Chondrocyte (in vitro differentiated cells): ENCODE data around the gene IRAG1. TPM values are rescaled to one million over a fixed set of nuclear protein-coding genes. Genes with fewer than 3 reads are reported as not detected.
"Not testable (repeated sequence)": the region's sequence is repeated elsewhere in the genome, so short reads cannot be mapped to it uniquely, and the experiment has no call there.

ENCODE experiments used
- DNase-seq: peaks from one replicate; pipeline ENCODE4 v3.0.0; 2021; ENCODE audit warnings: mixed read lengths, low spot score
- H3K27ac Mint-ChIP-seq: one replicate; pipeline ENCODE4 v1.8.0; 2021; ENCODE audit warnings: mild to moderate bottlenecking, moderate library complexity, mixed read lengths; ENCODE audit not compliant: unreplicated experiment
- H3K27me3 Mint-ChIP-seq: 2 replicates; pipeline ENCODE4 v1.8.0; 2021; ENCODE audit warnings: low read depth, mixed read lengths
- H3K36me3 Mint-ChIP-seq: 2 replicates; pipeline ENCODE4 v1.8.0; 2021; ENCODE audit warnings: low read depth, mixed read lengths
- H3K4me1 Mint-ChIP-seq: 2 replicates; pipeline ENCODE4 v1.8.0; 2021; ENCODE audit warnings: low read depth, mild to moderate bottlenecking, mixed read lengths
- H3K4me3 Mint-ChIP-seq: one replicate; pipeline ENCODE4 v1.8.0; 2021; ENCODE audit warnings: mild to moderate bottlenecking, moderate library complexity, mixed read lengths; ENCODE audit not compliant: unreplicated experiment
- H3K9me3 Mint-ChIP-seq: 2 replicates; pipeline ENCODE4 v1.8.0; 2021; ENCODE audit warnings: low read depth, mixed read lengths
- total RNA-seq: library from RNA; stranded (reverse); gene quantifications from 3 replicates; pipeline ENCODE4 v1.2.1, GENCODE V29; 2021
- TF ChIP-seq, protein P1 (sequence below): fragments of 200-600 bp; sonication (generic); IDR thresholded peaks from 2 replicates; pipeline ENCODE4 v1.5.0; 2021; ENCODE audit warnings: antibody characterized with exemption, mild to moderate bottlenecking, moderate library complexity

IRAG1 gene
- total RNA-seq, 1 donor from 2014 or later: 50.6 TPM

- Mint-ChIP-seq H3K4me1 (peaks cover 63% of the 10 kb centered on the region), H3K36me3 (peaks cover 7% of the 10 kb centered on the region), H3K27ac (peak overlapping the region; percentile 83), H3K27me3 (no peaks in the 10 kb centered on the region), H3K4me3 (peak overlapping the region; percentile 92), H3K9me3 (no peaks in the 10 kb centered on the region)
- TF ChIP-seq, protein P1, sequence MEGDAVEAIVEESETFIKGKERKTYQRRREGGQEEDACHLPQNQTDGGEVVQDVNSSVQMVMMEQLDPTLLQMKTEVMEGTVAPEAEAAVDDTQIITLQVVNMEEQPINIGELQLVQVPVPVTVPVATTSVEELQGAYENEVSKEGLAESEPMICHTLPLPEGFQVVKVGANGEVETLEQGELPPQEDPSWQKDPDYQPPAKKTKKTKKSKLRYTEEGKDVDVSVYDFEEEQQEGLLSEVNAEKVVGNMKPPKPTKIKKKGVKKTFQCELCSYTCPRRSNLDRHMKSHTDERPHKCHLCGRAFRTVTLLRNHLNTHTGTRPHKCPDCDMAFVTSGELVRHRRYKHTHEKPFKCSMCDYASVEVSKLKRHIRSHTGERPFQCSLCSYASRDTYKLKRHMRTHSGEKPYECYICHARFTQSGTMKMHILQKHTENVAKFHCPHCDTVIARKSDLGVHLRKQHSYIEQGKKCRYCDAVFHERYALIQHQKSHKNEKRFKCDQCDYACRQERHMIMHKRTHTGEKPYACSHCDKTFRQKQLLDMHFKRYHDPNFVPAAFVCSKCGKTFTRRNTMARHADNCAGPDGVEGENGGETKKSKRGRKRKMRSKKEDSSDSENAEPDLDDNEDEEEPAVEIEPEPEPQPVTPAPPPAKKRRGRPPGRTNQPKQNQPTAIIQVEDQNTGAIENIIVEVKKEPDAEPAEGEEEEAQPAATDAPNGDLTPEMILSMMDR: no peak
- DNase-seq: no peak
Measured at GRCh38 chr11:10692531-10693115, 932 bp downstream of the IRAG1 start.

GRCh38 chr11:10688401-10688800 is 5.2 kb downstream of the IRAG1 start:
- TF ChIP-seq, protein P1: peak; percentile 46
- no peak for DNase-seq
- no peaks in the 10 kb centered on the region for H3K27me3 Mint-ChIP-seq
- H3K4me1 Mint-ChIP-seq: peaks cover 35% of the 10 kb centered on the region
- H3K27ac Mint-ChIP-seq: no peak overlapping the region
- H3K36me3 Mint-ChIP-seq: peaks cover 15% of the 10 kb centered on the region
- no peaks in the 10 kb centered on the region for H3K9me3 Mint-ChIP-seq
- H3K4me3 Mint-ChIP-seq: no peak overlapping the region

- H3K9me3 Mint-ChIP-seq: no peaks in the 10 kb centered on the region
Measured at GRCh38 chr11:10686311-10686710, 7.2 kb downstream of the IRAG1 start.

DNA sequence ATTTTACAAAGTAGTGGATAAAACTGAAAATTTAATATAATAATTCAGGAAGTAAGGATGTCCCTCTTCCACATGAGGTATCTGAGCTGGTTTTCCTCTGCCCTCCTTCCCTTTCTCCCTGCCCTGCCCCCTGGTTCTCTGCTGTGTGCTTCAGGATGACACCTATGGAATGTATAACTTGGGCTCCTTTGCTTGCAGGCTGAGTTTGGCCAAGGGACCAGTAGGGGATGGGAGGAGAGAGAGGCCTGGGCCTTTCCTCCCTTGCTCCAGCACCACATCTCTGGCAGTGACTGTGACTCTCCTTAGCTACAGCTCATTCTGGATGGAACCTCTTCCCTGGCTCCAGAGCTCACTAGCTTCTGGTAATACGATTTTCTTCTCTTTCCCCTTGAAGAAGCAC is 10.1 kb downstream of the IRAG1 start:
- no peaks in the 10 kb centered on the region for H3K27me3 Mint-ChIP-seq
- no peak overlapping the region for H3K4me3 Mint-ChIP-seq
- no peaks in the 10 kb centered on the region for H3K9me3 Mint-ChIP-seq
- H3K4me1 Mint-ChIP-seq: peaks cover 5% of the 10 kb centered on the region
- peaks cover 16% of the 10 kb centered on the region for H3K36me3 Mint-ChIP-seq
- no peak for DNase-seq
- TF ChIP-seq, protein P1: no peak
- no peak overlapping the region for H3K27ac Mint-ChIP-seq

More at GRCh38 chr11:10686311-10686710, 7.2 kb downstream of the IRAG1 start:
- H3K36me3 Mint-ChIP-seq: peaks cover 18% of the 10 kb centered on the region
- TF ChIP-seq, protein P1: no peak
- H3K4me1 Mint-ChIP-seq: peaks cover 16% of the 10 kb centered on the region
- no peak overlapping the region for H3K27ac Mint-ChIP-seq
- DNase-seq: no peak
- no peak overlapping the region for H3K4me3 Mint-ChIP-seq
- no peaks in the 10 kb centered on the region for H3K27me3 Mint-ChIP-seq

DNA sequence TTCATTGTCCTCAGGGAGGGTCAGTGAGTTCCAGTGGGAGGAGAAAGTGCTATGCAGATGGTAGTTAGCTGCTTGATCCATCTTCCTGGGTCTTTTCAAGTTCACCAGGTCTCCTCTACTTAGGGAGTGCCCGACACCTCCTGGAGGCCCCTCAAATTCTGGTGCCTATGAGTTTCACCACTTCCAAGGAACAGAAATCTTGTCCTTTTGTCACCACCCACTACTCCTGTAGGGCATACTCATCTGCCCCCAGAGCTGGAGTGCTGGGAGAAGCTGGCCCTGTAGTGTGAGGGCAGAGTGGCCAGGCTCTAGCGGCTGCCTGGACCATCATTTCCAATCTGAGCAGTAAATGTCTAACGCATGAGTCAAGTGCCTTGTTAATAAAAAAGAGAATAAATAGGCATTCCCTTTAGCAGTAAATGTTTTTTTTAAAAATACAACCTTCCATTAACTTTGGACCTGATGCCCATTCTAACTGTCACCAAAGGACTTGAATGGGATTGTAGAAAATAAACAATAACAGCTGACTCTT is 12.5 kb downstream of the IRAG1 start:
- Mint-ChIP-seq H3K4me3 (no peak overlapping the region), H3K36me3 (peaks cover 13% of the 10 kb centered on the region), H3K27me3 (no peaks in the 10 kb centered on the region), H3K4me1 (peaks cover 13% of the 10 kb centered on the region), H3K9me3 (no peaks in the 10 kb centered on the region), H3K27ac (no peak overlapping the region)
- TF ChIP-seq, protein P1: no peak
- DNase-seq: no peak

- Mint-ChIP-seq H3K4me1 (peaks cover 21% of the 10 kb centered on the region), H3K36me3 (peaks cover 10% of the 10 kb centered on the region)
- not testable (repeated sequence) for H3K27ac Mint-ChIP-seq, H3K27me3 Mint-ChIP-seq, DNase-seq, H3K4me3 Mint-ChIP-seq, H3K9me3 Mint-ChIP-seq
Measured at GRCh38 chr11:10680279-10680678, 13.3 kb downstream of the IRAG1 start.
